SU-DHL-6 (cell line): ENCODE measurements around the gene BHLHE23.

Experiments
- H2AFZ ChIP-seq: fragments of 200-600 bp; sonication (generic); 2 replicates; pipeline ENCODE4 v1.6.1; 2014; ENCODE audit warnings: low read depth, mild to moderate bottlenecking, moderate library complexity, mixed read lengths, antibody characterized with exemption, low read length; ENCODE audit not compliant: severe bottlenecking
- H3F3A ChIP-seq: fragments of 200-600 bp; shearing (Covaris generic); 2 replicates; pipeline ENCODE4 v1.6.0; 2016; ENCODE audit warnings: antibody characterized with exemption, mild to moderate bottlenecking; ENCODE audit not compliant: insufficient read depth
- H3K27ac ChIP-seq: fragments of 200-600 bp; sonication (generic); 2 replicates; pipeline ENCODE4 v1.5.1; 2016; ENCODE audit warnings: low read depth, mild to moderate bottlenecking, low read length, moderate library complexity, mixed read lengths
- H3K27me3 ChIP-seq: fragments of 200-600 bp; sonication (generic), shearing (Covaris generic); 2 replicates; pipeline ENCODE4 v1.6.0; 2014; ENCODE audit warnings: mild to moderate bottlenecking, low read length
- H3K36me3 ChIP-seq: fragments of 200-600 bp; sonication (generic); 2 replicates; pipeline ENCODE4 v1.6.1; 2014; ENCODE audit warnings: mild to moderate bottlenecking, low read length, mixed read lengths
- H3K4me2 ChIP-seq: fragments of 300-600, 200-600 bp; shearing (Covaris generic), sonication (generic); 2 replicates; pipeline ENCODE4 v1.6.0; 2014; ENCODE audit warnings: low read length, low read depth, mild to moderate bottlenecking; ENCODE audit not compliant: poor library complexity, severe bottlenecking
- H3K4me3 ChIP-seq: fragments of 200-600 bp; sonication (generic); 2 replicates; pipeline ENCODE4 v1.5.1; 2014; ENCODE audit warnings: antibody characterized with exemption, low read length, mild to moderate bottlenecking, mixed read lengths; ENCODE audit not compliant: insufficient read depth, poor library complexity, severe bottlenecking
- H3K79me2 ChIP-seq: fragments of 200-600 bp; sonication (generic); 2 replicates; pipeline ENCODE4 v1.6.1; 2014; ENCODE audit warnings: mild to moderate bottlenecking, low read length, moderate library complexity; ENCODE audit not compliant: insufficient read depth
- H3K9ac ChIP-seq: fragments of 200-600 bp; sonication (generic); 2 replicates; pipeline ENCODE4 v1.7.0; 2014; ENCODE audit warnings: mild to moderate bottlenecking, low read length
- H3K9me2 ChIP-seq: fragments of 200-600 bp; sonication (generic); replicated peaks from 2 replicates; pipeline ENCODE4 v1.6.1; 2014; ENCODE audit warnings: low read length; ENCODE audit not compliant: insufficient read depth
- H3K9me3 ChIP-seq: fragments of 200-600 bp; sonication (generic); 2 replicates; pipeline ENCODE4 v1.6.1; 2014; ENCODE audit warnings: low read length, mixed read lengths; ENCODE audit not compliant: insufficient read depth
- H4K20me1 ChIP-seq: fragments of 200-600 bp; sonication (generic); 2 replicates; pipeline ENCODE4 v1.6.1; 2014; ENCODE audit warnings: low read depth, mild to moderate bottlenecking, antibody characterized with exemption, low read length, moderate library complexity, mixed read lengths
- EZH2phosphoT487 ChIP-seq: fragments of 200-600 bp; sonication (generic), shearing (Covaris generic); conservative IDR thresholded peaks from 2 replicates; pipeline ENCODE4 v1.6.1; 2018; ENCODE audit warnings: mild to moderate bottlenecking, antibody characterized with exemption, low read length, moderate library complexity, mixed read lengths
- TF ChIP-seq, protein P1 (sequence below): fragments of 200-600 bp; sonication (generic); IDR thresholded peaks from one replicate; pipeline ENCODE4 v1.5.1; 2017; ENCODE audit warnings: antibody characterized with exemption, mild to moderate bottlenecking, low read length, moderate library complexity; ENCODE audit not compliant: insufficient read depth, poor library complexity, severe bottlenecking

BHLHE23 gene

DNA sequence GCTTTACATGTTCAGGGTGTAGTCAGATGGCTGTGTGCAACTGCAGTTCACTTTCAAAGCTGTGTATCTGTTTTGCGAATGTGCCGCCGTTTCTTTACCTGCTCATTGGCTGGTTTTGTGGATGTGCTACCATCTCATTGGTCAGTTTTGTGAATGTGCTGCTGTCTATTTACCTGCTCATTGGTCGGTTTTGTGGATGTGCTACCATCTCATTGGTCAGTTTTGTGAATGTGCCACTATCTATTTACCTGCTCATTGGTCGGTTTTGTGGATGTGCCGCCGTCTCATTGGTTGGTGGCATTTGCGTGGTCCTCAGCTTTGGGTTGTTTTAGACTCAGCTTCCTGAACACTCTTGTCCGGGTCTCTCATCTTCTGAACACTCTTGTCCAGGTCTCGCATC lies 40.5 kb upstream of the BHLHE23 start:
- Histone ChIP-seq H3K79me2 (no peaks in the 10 kb centered on the region), H3K9ac (no peak overlapping the region), H3K36me3 (no peaks in the 10 kb centered on the region), H3K4me3 (no peak overlapping the region), H4K20me1 (no peaks in the 10 kb centered on the region), H3F3A (no peaks in the 10 kb centered on the region), H3K9me2 (no peaks in the 10 kb centered on the region), H3K9me3 (no peaks in the 10 kb centered on the region), H3K27me3 (no peaks in the 10 kb centered on the region), H2AFZ (no peak overlapping the region), H3K4me2 (no peak overlapping the region), H3K27ac (no peak overlapping the region)
- no peak for TF ChIP-seq EZH2phosphoT487
- TF ChIP-seq, protein P1, sequence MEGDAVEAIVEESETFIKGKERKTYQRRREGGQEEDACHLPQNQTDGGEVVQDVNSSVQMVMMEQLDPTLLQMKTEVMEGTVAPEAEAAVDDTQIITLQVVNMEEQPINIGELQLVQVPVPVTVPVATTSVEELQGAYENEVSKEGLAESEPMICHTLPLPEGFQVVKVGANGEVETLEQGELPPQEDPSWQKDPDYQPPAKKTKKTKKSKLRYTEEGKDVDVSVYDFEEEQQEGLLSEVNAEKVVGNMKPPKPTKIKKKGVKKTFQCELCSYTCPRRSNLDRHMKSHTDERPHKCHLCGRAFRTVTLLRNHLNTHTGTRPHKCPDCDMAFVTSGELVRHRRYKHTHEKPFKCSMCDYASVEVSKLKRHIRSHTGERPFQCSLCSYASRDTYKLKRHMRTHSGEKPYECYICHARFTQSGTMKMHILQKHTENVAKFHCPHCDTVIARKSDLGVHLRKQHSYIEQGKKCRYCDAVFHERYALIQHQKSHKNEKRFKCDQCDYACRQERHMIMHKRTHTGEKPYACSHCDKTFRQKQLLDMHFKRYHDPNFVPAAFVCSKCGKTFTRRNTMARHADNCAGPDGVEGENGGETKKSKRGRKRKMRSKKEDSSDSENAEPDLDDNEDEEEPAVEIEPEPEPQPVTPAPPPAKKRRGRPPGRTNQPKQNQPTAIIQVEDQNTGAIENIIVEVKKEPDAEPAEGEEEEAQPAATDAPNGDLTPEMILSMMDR: no peak

DNA sequence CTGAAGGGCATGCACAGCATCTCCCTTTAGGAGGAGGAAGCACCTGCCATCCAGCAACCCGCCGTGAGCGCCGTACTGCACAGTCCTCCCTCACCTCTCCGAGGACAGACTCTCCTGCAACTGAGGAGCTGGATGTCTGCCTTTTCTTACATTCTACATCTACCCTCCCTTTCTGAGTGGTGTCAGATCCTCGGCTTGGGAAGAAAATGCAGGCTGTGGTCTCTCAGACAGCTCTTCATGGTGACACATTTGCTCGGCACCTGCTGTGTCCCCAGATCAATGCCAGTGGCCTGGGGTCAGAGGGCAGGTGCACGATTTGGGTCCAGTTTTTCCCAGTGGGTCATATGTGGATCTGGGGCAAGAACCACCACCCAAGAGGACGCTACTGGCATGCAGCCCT lies 40.1 kb upstream of the BHLHE23 start:
- Histone ChIP-seq H3K9me3 (no peaks in the 10 kb centered on the region), H3K27me3 (no peaks in the 10 kb centered on the region), H3K27ac (no peak overlapping the region), H3K9me2 (no peaks in the 10 kb centered on the region), H3K4me2 (no peak overlapping the region), H3K79me2 (no peaks in the 10 kb centered on the region), H3F3A (no peaks in the 10 kb centered on the region), H3K36me3 (no peaks in the 10 kb centered on the region), H3K9ac (no peak overlapping the region), H4K20me1 (no peaks in the 10 kb centered on the region), H3K4me3 (no peak overlapping the region), H2AFZ (no peak overlapping the region)
- TF ChIP-seq, protein P1: no peak
- TF ChIP-seq EZH2phosphoT487: no peak

DNA sequence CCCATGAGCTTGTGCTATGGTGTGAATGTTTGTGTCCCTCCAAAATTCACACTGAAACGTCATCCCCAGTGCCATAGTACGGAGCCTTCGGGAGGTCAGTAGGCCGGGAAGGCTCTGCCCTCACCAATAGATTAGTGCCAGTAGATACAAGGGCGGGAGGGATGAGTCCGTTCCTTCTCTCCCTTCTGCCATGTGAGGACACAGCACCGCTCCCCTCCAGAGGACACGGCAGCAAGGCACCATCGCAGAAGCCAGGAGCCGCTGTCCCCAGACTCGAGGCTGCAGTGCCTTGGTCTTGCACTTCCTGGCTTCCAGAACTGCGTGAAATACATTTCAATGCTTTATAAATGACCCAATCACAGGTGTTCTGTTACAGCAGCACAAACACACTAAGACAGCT lies 39.2 kb upstream of the BHLHE23 start:
- H3K27me3 ChIP-seq: no peaks in the 10 kb centered on the region
- H3K4me2 ChIP-seq: no peak overlapping the region
- H4K20me1 ChIP-seq: no peaks in the 10 kb centered on the region
- H3K79me2 ChIP-seq: no peaks in the 10 kb centered on the region
- no peaks in the 10 kb centered on the region for H3K9me2 ChIP-seq
- H3F3A ChIP-seq: no peaks in the 10 kb centered on the region
- TF ChIP-seq EZH2phosphoT487: no peak
- TF ChIP-seq, protein P1: no peak
- no peaks in the 10 kb centered on the region for H3K36me3 ChIP-seq
- no peak overlapping the region for H3K27ac ChIP-seq
- no peak overlapping the region for H2AFZ ChIP-seq
- no peak overlapping the region for H3K4me3 ChIP-seq
- H3K9ac ChIP-seq: no peak overlapping the region
- H3K9me3 ChIP-seq: no peaks in the 10 kb centered on the region

DNA sequence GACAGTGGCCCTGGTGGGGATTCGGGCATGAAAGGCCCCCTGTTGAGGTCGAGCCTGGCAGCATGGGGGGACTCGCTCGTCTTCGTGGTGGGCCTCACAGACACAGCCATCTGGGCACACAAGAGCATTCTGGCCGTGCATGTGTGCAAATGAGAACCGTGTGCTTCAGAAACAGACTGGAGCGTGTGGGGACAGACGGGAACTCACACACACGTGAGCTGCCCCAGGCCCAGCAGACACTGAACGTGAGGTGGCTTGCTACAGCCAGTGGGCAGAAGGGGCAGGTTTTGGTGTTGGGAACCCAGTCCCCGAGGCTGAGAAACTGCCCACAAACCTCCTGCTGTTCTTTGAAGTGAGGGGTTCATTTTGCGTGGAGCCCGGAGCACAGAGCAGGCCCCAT lies 38.6 kb upstream of the BHLHE23 start:
- H3K9me3 ChIP-seq: no peaks in the 10 kb centered on the region
- no peak overlapping the region for H2AFZ ChIP-seq
- no peaks in the 10 kb centered on the region for H3K27me3 ChIP-seq
- no peak overlapping the region for H3K27ac ChIP-seq
- H3K79me2 ChIP-seq: no peaks in the 10 kb centered on the region
- H4K20me1 ChIP-seq: no peaks in the 10 kb centered on the region
- no peak for TF ChIP-seq EZH2phosphoT487
- TF ChIP-seq, protein P1: no peak
- no peaks in the 10 kb centered on the region for H3F3A ChIP-seq
- H3K9ac ChIP-seq: no peak overlapping the region
- H3K9me2 ChIP-seq: no peaks in the 10 kb centered on the region
- no peaks in the 10 kb centered on the region for H3K36me3 ChIP-seq
- H3K4me3 ChIP-seq: no peak overlapping the region
- no peak overlapping the region for H3K4me2 ChIP-seq
